CD4-positive, alpha-beta T cell treated with Interleukin-6 at 100 ng/mL for 8 hours (primary cell): ENCODE data around the gene AP5Z1.

Experiments used
- DNase-seq: peaks from one replicate; pipeline ENCODE4 v3.0.0-alpha.2; 2020; ENCODE audit warnings: mixed read lengths, low spot score

The AP5Z1 gene, protein sequence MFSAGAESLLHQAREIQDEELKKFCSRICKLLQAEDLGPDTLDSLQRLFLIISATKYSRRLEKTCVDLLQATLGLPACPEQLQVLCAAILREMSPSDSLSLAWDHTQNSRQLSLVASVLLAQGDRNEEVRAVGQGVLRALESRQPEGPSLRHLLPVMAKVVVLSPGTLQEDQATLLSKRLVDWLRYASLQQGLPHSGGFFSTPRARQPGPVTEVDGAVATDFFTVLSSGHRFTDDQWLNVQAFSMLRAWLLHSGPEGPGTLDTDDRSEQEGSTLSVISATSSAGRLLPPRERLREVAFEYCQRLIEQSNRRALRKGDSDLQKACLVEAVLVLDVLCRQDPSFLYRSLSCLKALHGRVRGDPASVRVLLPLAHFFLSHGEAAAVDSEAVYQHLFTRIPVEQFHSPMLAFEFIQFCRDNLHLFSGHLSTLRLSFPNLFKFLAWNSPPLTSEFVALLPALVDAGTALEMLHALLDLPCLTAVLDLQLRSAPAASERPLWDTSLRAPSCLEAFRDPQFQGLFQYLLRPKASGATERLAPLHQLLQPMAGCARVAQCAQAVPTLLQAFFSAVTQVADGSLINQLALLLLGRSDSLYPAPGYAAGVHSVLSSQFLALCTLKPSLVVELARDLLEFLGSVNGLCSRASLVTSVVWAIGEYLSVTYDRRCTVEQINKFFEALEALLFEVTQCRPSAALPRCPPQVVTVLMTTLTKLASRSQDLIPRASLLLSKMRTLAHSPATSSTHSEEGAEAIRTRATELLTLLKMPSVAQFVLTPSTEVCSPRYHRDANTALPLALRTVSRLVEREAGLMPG

GRCh38 chr7:4775250-4775847 lies at the start of gene AP5Z1:
TSS of gene AP5Z1 (plus strand) at chr7:4775623. CDS start at chr7:4775716, 93 bp downstream.
- peak; percentile 94 for DNase-seq

DNA sequence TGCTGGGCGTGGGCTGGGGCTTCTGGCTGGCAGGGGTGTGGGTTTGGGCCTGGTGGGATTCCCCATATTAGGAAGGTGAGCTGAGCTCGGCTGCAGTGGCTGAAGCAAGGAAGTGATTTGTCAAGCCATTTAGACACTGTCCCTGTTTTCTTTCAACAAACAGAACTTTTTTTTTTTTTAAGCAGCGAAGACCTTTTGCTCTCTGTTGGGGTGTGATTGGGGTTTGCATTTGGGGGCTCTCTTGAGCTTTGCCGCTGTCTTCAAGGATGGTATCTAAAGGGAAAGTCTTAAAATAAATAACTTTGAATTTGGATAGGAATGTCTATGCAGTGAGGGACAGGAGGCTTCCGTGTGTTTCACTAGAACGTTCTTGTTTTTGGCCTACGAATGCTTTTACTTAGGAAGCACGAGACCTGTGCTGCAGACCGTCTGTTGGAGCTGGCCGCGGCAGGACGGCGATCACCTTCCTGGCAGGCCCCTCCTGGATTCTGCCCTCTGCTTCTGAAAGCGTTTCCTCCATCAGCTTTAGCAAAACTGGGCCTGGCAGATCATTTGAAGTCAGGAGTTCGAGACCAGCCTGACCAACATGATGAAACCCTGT lies 49.5 kb upstream of the AP5Z1 start:
- no peak for DNase-seq

- DNase-seq, result no peak
These were observed 48.9 kb upstream of the AP5Z1 start for GRCh38 chr7:4726566-4726965.

DNA sequence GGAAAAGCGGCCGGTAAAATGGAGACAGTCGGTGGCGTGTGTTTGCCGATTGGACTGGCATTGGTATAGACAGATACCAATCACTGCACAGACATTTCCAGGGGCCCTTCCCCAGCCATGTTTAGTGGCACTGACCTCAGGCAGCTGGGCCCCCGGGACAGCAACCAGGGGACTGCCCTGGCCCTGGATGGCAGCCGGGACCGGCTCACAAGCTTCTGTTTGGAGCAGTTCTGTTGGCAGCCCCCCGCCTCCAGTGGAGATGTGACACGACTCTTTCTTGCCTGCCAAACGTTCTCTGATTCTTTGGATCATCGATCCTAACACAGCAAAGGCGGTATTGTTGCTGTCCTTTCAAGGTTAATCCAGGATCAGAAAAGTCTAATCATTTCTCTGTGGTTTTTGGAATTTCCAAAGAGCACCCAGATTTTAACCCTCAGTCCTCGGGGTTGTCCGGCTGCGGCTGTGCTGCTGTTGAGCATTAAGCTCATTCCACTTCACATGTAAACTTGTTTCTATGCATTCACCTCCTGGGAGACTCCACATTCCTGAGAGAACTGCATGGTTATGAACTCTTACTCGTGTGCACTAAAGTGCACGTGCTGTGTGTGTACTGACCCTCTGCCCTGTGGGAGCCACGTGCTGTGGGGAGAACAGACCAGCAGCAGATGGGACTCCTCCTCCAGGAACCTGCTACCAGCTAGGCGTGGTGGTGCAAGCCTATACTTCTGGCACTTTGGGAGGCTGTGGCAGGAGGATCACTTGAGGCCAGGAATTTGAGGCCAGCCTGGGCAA lies 47.3 kb upstream of the AP5Z1 start:
- DNase-seq, result no peak

DNA sequence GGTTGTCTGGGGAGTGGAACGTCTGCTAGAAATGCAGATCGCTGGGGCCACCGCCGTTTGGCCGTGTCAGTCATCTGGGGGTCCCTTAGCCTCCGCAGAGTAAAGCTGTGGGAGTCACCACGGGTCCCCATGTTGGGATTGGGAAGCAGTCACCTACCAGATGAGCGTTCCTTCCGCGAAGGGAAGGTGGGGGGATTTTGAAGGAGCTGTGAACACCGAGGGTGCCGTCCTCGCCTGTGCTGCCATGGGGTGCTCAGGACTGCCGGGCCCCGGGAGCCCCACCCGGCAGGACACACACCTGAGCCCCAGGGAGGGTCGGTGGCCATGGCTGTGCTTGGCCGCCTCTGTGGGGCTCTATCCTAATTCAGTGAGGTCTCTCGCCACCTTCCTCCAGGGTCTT lies 46.2 kb upstream of the AP5Z1 start:
- no peak for DNase-seq

- DNase-seq, result no peak
These were observed 45.1 kb upstream of the AP5Z1 start for GRCh38 chr7:4730276-4730675.

- no peak for DNase-seq
These were observed 44.5 kb upstream of the AP5Z1 start for GRCh38 chr7:4730971-4731370.

DNA sequence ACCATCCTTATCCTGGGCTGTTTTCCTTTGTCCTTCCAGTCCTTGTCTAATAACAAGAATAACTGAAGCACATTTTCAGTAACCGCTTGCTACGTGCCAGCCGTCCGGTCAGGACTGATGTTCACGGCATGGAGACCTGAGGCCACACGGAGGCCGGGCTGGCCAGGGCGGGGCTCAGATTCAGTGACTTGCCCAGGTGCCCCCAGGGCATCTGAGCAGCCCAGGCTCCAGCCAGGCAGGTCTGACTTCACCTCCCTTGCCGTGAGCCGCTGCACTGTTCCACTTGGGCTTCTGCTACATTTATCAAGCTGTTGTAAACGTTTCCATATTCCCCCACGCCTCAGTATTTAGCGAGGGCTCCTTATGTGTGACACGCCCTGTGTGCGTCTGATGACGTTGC lies 43.6 kb upstream of the AP5Z1 start:
- no peak for DNase-seq

- DNase-seq, result no peak
These were observed 41.4 kb upstream of the AP5Z1 start for GRCh38 chr7:4733936-4734528.

DNA sequence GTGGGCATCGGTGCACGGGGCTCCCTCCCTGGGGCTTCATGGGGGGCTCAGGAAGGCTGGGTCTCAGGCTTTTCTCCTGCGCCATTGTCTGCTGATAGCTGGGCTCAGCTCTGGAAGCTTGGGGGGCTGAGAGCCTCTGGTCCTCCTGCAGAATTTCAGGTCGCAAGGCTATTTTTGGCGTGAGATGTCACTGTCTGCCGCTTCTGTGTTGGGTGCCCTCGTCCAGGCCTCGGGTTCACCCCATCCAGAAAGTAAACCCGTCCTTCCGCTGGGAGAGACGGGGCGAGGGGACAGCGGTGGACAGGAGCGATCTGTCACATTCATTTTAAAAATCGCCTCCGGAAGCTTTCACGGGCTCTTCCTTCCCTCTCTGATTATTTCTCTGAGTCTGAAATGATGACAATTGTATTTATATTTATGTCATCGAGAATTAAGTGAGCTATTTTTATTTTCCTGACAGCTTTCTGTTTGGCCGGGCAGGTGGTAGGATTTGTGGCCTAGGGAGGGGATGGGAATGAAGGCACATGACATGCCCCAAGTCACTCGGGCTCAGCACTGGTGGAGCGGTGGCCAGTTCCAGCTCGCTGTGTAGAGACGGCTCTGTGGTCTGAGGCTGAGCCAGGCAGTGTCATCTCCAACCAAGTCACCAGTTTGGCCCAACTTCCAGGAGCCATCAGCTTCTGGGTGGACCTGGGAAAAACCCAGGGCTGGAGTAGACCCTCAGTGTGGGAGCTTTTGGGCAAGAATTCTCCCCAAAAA lies 40.7 kb upstream of the AP5Z1 start:
- DNase-seq, result no peak

GRCh38 chr7:4737300-4737699 lies 38.1 kb upstream of the AP5Z1 start:
- no peak for DNase-seq

DNA sequence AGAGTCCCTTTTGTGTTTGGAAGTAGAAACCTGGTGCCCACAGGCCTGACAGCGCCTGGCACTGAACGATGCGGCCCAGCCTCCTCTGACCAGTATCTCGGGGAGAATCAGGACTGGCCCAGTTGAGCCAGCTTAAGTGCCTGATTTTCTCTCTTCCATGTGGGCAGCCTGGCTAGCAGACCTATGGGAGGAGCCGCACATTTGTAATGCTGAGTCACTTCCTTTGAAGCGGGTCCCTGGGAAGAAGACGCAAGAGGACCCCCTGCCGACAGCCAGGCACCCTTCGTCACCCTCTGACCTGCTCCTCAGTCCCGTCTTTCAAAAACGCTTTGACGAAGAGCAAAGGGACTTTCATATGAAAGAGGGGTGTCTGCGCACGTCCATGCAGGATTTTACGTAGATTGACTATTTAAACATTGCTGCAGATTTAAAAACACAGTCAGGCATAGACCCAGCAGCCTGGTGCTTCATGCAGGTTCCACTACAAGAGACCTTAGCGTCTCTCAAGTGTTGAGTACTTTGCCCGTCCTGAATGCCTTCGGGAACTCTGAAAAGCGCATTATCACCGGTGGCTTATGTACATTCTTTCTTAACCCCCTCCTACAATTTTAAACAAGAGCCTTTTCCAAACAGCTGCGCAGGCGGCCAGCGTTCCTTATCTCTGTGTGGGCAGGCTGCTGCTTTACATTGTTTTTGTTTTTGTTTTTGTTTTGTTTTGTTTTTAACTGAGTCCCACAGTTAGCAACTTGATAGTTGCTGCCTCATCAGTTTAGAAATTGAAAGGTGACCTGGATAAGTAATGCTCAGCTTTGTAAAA lies 36.5 kb upstream of the AP5Z1 start:
- no peak for DNase-seq

DNA sequence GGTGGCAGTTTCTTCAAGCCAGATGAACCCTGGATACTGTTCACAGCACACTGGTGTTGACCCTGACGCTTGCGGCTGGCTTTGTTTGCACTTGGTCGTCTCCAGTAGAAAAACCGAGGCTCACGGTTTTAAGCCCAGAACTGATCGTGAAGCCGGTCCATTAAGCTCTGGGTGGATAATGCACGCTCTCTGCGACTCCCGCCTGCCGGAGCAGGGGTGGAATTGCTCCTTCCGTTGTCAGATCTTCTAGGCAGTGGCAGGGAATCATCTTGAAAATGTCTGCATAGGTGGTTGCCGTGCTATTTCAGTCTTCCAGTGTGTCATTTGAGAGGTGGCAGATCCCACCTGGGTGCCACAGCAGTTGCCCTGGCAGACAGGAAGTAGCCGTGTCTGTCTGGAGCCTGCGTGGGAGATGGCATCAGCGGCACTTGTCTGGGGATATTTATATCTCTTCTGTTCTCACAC lies 35.9 kb upstream of the AP5Z1 start:
- peak; percentile 21 for DNase-seq

- no peak for DNase-seq
These were observed 34.6 kb upstream of the AP5Z1 start for GRCh38 chr7:4740796-4741195.

DNA sequence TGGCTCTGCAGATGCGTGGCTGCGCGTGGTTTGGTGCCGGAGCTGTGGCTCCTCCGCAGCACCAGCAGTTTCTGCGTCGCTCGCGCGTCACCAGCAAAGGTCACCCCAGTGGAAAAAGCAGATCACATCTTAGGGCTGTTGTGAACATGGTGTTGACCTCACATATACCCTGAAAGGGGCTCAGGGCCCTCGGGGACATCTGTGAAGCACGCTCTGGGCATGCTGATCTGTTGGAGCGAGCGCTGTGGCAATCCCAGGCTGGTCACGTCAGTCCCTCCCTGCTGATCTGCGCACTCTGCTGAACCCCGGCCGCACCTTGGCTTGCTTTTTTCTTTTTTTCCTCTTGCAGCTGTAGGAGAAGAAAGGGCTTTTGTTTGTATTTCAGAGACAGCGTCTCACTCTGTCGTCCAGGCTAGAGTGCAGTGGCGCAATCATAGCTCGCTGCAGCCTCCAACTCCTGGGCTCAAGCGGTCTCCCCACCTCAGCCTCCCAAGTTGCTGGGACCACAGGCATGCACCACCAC lies 33.3 kb upstream of the AP5Z1 start:
- no peak for DNase-seq

DNA sequence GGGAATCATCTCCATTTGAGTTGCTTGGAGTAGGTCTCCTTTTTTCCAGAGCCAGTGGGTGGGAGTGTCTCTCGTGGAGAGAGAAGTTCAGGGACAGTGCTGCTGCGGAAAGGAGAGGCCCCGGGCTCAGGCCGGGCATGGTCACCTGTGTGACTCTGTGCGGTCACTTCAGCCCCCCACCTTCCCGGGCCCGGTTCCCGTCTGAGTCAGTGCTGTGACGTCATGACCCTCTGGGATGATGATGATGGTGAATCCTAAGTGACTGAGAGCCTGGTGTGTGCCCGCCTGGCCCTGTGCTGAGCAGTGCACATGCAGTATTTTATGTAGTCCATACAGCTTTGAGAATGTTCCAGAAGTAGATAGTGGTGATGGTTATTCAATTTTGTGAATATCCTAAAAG lies 32.6 kb upstream of the AP5Z1 start:
- DNase-seq, result no peak

DNA sequence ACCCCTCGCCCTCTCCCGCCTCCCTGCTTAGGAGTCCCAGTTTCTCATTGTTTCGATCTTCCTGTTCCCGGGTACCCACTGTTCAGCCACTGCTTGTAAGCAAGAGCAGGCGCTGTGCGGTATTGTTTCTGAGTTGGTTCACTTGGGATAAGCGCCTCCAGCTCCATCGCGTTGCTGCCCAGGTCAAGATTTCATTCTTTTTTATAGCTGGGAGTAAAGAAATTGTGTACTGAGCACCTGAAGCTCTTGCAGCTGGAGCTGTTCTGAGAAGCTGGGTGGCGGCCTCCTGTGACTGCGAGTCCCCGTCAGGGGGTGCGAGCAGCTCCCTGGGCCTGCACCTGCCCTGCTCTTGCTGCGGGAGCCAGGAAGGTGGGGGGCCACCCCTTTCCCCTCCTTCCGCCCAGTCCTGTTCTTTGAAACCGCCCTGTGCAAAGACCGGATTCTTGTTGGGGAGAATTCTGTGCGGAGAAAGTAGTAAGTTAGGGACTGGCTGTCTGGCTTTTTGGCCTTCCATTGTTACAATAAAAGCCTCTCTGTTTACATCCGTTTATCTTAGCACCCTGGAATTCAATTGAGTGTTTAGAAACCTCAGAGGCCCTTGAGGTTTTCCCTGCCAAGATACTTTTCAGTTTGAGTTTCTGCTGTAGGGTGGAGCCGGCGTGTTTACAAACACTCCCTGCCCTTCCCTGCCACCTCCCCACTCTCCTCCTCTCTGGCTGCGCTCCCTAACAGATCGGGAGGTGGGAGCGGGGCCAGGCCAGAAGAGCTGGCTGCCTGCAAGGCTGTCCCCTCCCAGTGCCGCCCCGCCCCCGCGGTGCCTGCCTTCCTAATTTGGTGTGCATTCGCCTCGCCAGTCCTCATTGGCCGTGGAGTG lies 30.8 kb upstream of the AP5Z1 start:
- peak; percentile 58 for DNase-seq

- no peak for DNase-seq
These were observed 30.0 kb upstream of the AP5Z1 start for GRCh38 chr7:4745265-4745919.
